Hematopoietic multipotent progenitor cell treated with erythropoietin and hydrocortisone succinate and interleukin-3 and kit ligand, for 15 days (in vitro differentiated cells): ENCODE results near the gene STAM2.
"Not testable (repeated sequence)": the region's sequence is repeated elsewhere in the genome, so short reads cannot be mapped to it uniquely, and the experiment has no call there.

Experiments
- DNase-seq: peaks from one replicate; pipeline ENCODE4 v3.0.0-alpha.2; 2015; ENCODE audit warnings: low spot score

STAM2 gene

DNA sequence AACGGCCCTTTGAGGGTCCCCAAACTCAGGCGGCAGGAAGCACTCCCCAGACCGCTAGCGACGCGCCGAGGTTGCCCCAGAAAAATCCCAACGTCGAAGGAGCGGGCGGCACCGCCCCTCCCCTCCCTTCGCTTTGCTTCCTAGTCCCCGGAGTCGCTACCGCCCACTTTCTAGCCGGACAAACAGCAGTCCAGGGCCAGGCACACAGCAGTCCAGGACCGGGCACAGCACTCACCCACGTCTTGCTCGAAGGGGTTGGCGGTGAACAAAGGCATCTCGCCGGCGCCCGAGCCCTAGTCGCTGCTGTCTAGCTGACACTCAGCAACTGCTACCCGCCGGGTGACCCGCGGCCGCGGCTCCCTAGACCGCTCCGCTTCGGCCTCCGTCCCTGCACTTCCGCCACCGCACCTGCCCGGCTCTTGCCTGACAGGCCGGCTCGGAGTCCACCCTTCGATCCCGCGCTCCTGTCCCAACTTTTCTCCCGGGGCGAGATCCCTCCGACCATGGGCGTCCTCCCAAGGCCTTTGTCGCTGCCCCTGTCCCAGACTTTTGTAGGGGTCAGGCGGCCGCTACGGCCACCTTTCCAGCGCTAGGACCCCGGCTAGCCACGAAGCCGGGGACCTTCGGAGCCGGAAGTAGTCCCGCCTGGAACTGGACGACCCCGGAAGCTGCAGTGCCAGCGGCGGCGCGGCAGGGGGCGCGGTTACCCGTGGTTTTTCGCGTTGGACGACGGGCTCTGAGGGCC, at the start of gene STAM2:
STAM2 (minus strand) TSS at position 396 of the 745 bp plus-strand sequence; CDS start at position 275, 121 bp downstream.
- peak; percentile 93 for DNase-seq

DNA sequence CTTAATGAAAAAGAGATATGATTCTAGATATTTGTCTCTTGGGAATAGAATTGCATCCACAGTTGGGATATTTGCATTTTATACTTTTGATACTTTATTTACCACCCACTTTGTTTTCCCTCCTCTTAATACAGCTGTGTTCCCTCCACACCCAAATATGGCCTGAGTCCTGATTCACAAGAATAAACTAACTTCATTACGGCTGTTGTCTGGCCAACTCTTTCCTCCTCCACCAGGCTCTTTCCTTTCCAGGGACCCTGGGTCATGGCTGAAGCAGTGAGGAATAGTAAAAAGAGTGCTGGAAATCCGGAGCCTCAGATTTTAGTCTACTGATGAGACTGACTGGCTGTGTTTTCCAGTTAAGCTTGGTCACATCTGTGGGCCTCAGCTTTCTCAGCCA, 48.4 kb upstream of the STAM2 start:
- no peak for DNase-seq

DNA sequence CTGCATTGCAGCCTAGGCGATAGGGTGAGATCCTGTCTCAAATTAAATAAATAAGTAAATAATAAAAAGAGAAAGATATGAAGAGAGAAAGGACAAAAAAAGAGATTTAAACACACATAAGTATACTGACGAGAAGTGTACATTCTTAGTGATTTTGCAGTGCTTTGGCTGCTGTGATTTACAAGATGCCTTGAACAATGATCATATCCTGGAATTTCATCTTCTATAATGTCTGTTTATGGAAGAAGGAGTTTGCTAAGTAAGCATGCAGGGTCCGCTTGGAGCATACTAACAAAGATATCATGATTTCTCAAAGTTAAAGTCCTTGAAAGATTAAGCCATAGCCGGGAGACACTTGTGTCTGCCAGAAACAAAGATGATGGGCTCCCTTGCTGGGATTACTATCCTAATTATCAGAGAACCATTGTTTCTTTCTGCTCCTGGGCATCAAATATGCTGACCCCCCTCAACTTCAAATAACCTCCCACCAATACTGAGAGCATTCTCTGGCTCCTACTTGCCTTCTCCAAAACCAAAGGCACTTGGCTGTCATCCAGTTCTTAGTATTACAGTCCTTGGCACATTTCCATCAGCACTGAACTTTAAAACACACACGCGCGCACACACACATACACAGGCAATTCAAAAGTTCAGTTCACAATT, 47.5 kb upstream of the STAM2 start:
- peak; percentile 32 for DNase-seq

DNA sequence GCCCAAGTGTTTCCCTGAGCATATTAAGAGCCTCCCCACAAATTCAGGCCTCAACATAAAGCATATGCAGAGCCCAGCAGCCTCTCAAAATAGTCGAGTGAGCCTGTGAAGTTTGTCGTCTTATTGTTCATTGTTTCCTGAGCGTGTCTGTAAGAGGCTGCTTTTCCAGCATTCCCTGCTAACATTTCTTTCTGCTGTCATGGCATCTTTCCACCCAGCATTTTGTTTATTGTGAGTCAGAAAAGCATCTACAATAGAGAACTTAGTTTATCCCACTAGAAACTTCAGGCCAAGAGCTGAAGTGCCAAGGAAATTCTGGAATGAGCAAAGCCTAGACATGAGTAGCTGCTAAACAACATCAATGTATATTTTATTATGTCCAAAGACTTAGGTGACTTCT, 46.3 kb upstream of the STAM2 start:
- DNase-seq: no peak

DNA sequence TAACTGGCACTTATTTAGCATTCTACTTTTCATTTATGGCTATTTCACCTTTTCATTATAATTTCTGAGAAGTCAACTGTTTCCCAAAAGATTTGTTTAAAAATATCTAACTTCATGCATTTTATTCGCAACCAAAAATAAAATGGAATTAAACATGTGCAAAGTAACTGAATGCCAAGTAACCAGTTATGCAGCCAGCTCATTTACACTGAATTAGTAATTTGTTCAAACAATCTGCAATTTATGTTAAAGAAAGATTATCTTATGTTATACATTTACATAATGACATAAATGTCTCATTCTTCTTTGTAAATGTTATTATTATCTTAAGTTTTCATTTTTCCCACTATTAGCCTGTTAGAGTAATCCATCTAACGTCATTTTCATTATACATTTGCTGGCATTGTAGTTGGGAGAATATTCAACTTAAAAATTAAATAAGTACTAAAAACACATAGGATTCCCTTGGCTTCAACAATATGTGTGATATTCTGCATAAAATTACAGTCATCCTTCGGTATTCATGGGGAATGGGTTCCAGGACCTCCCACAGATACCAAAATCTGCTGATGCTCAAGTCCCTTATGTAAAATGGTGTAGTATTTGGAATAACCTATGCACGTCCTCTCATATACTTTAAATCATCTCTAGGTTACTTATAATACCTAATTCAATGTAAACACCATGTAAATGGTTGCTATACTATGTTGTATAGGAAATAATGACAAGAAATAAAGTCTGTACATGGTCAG, 43.7 kb upstream of the STAM2 start:
- no peak for DNase-seq

DNA sequence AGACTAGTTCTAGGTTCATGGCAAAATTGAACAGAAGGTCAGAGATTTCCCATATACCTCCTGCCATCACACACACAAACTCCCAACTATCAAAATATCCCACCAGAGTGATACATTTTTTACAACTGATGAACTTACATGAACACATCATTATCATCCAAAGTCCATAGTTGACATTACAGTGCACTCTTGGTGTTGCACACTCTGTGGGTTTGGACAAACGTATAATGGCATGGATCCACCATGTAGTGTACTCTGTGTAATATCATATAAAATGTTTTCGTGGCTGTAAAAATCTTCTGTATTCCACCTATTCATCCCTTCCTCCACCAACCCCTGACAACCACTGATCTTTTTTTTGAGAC, 25.9 kb upstream of the STAM2 start:
- DNase-seq: no peak

DNA sequence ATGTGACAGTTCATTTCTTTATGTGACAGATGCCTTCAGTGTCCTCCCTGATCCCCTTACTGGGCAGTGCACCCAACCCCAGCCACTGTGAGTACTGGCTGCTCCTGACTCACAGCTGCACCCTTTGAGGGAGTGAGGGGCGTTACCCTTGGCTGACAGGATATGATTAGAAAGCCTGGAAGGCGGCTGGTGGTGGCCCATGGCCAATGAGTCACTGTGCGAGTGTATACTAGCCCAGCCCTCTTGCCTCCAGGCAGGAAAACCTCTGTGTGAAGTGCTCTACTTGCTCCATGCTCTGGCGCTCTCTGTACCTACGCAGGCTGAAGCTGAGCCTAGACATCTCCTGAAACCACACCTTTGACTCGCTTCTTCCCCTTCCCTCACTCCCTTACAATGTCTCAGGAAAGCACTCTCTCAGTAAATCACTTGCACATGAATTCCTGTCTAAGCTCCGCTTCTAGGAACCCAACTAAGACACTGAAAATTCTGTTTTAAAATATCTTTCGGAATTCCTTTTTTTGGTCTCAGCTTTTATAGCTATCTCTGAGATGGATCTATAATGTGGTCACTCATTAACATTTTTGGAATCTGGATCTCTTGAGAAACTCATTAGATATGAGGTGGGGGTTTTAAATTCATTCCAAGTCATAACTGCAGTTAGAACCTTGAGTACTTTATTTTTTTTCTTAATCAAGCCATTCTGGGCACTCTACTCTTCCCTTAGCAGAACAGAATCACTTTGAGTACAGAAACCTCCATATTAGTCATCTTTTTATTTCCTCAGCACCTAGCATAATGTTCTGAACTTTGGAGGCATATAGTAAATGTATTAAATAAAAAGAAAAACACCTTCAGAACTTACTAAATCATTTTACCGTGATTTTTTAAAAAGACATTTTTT, 25.3 kb upstream of the STAM2 start:
- DNase-seq: peak; percentile 82

DNA sequence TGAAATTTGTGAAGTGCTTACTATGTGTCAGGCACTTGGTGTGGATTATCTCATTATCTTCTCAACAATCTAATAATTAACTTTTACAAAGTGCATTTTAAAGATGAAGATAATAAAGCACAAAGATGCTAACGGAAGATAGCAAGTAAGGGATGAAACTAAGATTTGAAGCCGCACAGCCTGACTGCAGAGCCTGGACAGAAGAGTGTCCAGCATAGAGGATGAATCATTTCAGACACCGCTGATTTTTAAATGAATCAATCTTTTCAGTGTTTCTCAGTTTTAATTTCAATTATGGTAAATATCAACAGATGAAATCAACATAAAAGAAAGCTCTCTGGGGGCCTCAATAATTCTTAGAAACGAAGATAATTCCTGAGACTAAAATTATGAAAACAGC, 24.5 kb upstream of the STAM2 start:
- DNase-seq: no peak

DNA sequence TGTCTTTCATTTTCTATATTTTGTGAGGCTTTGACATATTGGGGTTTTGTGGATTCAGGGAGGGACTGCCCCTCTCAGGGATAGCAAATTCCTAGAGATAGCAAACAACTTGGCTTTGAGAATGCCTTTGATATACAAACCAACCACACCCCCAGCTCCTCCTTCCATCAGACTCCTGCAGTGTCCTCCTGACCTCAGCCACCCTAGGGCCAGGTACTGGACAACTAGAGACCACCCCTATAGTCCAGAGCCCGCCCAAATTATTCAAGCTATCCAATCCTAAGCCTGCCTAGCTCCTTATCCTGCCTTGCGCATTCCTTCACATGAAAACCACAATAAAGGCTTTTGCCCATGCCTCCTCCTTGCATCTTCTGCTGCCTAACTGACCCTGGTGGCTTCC, 22.9 kb upstream of the STAM2 start:
- DNase-seq: no peak

DNA sequence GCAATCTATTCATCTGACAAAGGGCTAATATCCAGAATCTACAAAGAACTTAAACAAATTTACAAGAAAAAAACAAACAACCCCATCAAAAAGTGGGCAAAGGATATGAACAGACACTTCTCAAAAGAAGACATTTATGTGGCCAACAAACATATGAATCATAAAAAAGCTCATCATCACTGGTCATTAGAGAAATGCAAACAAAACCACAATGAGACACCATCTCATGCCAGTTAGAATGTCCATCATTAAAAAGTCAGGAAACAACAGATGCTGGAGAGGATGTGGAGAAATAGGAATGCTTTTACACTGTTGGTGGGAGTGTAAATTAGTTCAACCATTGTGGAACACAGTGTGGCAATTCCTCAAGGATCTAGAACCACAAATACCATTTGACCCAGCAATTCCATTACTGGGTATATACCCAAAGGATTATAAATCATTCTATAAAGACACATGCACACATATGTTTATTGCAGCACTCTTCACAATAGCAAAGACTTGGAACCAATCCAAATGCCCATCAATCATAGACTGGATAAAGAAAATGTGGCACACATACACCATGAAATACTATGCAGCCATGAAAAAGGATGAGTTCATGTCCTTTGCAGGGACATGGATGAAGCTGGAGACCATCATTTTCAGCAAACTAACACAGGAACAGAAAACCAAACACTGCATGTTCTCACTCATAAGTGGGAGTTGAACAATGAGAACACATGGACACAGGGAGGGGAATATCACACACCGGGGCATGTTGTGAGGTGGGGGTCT, 22.1 kb upstream of the STAM2 start:
- not testable (repeated sequence) for DNase-seq

DNA sequence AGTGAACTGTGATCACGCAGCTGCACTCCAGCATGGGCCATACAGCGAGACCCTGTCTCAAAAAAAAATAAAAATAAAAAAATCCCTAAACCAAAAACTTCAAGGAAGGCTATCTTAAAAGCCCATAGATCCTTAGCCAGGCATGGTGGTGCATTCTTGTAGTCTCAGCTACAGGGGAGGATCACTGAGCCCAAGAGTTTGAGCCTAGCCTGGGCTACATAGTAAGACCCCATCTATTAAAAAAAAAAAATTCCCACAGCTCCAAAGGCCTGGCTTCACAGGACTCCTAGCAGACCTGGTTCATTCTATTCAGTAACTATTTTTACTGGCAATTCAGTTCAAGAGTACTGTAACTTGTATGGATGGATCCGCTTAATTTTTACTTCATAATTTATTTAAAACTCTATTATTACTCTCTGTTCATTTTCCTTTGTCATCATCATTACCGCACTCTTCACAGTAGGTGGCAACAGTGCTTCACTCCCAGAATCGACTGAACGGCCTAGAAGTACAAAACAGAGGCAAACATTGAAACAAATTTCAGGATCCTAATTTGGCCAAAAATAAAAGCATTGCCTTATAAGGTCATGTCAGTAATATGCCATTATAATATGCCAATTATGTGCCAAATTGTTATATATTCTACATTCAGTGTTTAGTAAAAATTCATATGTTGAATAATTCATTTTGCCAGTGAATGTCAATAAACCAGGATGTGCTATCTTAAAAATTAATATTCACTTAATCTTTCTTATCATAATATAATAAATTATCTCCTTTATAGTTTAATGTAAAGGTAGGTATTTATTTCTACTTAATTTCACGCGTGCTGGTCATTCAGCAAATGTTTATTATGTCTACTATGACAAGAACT, 14.3 kb upstream of the STAM2 start:
- peak; percentile 55 for DNase-seq

DNA sequence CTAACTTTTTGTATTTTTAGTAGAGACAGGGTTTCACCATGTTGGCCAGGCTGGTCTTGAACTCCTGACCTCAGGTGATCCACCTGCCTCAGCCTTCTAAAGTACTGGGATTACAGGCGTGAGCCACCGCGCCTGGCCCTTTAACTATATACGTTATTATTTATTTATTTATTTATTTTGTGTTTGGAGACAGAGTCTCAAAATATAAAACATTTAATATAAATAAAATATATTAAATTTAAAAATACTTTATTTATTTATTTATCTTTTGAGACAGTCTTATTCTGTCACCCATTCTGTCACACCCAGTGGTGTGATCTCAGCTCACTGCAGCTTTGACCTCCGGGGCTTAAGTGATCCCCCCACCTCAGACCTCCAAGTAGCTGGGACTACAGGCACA, 11.2 kb upstream of the STAM2 start:
- DNase-seq: not testable (repeated sequence)

DNA sequence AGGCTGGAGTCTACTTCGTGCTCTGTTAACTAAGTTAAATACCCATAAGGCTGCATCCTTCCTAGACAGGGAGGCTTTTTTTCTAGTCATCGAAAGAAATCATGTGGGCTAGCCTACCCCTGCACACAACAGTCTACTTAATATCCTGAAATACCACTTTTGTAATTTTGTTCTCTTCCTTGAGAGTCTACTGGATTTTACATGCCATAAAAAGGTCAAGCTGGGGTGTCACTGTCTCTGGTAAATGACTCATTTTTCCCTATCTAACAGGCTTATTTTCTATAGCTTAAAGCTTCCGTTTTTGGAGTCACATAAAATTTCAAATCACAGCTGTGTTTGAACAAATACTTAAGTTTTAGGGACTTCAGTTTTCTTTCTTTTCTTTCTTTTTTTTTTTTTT, 10.7 kb upstream of the STAM2 start:
- no peak for DNase-seq

DNA sequence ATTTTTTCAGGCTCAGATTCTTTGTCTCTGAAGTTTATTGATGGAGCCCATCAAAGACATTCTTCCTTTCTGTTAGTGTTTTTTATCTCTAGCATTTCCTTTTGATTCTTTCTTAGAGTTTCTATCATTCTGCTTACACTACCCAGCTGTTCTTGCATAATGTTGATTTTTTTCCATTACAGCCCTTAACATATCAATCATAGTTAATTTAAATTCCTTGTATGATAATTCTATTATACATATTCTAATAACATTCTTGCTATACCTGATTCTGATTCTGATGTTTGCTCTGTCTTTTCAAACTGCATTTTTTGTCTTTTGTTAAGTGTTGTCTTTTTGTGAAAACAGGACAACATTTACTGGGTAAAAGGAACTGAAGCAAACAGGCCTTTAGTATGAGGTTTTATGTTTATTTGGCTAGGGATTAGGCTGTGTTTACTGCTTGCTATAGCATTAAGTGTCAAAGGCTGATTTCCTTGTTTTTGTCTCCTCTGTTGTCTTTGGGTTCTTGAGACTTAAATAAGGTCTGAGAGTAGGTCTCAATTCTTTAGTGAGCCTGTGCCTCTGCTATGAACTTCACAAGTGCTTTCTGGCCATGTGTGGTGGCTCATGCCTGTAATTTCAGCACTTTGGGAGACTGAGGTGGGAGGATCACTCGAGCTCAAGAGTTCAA, 8.0 kb upstream of the STAM2 start:
- no peak for DNase-seq

DNA sequence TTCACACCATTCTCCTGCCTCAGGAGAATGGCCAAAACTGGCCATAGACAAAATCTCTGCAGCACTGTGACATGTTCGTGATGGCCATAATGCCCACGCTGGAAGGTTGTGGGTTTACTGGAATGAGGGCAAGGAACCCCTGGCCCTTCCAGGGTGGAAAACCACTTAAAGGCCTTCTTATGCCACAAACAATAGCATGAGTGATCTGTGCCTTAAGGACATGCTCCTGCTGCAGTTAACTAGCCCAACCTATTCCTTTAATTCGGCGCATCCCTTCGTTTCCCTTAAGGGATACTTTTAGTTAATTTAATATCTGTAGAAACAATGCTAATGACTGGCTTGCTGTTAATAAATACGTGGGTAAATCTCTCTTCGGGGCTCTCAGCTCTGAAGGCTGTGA, 2.1 kb upstream of the STAM2 start:
- DNase-seq: not testable (repeated sequence)

DNA sequence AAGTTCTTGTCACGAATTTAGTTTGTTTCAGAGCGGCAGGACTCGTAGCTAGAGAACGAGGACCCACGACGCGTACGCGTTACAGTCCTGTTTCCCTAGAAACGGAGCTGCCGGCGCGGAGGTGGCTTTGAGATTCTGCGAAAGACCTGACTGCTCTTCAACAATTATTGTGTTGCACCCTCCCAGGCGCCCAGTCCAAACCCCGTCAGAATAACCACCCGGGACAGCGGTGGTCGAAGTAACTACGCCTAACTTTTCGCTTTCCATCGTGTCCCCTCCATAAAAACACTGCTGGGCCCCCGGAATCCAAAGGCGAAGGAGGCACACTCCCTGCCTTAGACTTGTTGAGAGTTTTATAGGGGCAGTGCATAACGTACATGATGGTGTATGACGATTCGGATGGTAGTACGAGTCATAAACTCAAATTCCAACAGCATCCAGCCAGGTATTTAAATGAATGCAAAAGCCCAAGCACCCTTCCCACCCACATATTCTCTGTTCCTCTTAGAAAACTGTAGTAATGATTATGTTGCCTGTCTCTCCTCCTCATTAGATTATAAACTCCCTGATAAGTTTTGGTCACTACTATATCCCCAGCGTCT, 651 bp upstream of the STAM2 start:
- no peak for DNase-seq

DNA sequence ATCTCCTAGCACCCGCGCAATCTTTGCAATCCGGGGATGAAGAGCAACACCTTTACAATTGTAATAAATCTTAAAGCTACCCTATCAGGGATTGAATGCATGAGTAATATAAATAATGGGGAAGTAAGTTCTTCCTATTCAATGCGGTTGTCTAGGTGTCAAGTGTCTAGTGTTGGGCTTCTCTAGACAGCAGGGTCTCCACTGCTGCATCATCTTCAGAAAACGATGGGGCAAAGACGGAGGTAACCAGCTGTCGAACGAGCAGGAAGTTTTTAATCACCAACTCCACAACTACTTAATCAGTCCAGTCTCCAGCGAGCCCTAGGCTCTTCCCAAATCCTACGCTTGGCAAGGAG, 573 bp downstream of the STAM2 start:
- DNase-seq: no peak

DNA sequence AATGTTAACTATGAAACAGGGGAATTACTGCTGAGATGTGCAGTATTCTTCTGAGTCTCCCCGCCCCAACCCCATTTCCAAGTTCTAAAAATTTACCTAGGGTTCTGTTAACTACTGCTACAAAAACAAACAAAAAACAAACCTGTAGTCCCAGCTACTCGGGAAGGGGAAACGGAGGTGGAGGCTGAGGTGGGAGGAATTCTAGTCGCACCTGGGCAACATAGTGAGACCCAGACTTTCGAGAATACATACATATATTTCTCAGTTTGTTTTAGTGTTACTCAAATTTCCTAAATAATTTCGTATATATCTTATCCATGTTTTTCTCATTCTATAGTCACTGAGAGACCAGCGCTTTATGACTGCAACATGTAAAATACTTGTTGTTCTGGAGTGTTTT, 989 bp downstream of the STAM2 start:
- DNase-seq: no peak

DNA sequence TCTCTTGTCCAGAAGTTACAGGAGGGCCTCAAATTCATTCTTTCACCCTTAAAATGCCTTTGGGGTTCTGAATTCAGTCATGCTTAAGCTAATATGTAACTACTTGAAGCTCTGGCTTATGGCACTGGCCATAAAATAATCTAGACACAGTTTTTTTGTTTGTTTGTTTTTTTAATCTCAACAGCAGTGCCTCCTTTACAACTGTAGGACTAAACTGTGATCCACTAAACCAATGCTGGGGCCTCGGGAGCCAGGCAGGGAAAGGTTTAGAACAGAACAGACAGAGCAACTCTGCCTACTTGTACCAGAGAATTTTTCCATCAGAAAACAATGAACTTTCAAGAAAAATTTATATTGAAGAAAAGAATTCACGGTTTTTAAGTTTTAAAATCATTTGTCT, 1.7 kb downstream of the STAM2 start:
- no peak for DNase-seq
